NK-92 treated with Interleukin-12 subunit alpha and Interleukin-12 subunit beta, amount 100 ng/mL, for 24 hours (cell line): ENCODE results near the gene STAB2.

Source experiments
- DNase-seq: peaks from one replicate; lab custom pipeline; 2025; lab: John Stamatoyannopoulos, UW

Gene STAB2

GRCh38 chr12:103586791-103587370 is at the start of gene STAB2:
Gene STAB2 (plus strand): TSS chr12:103587273. CDS start chr12:103587477, 204 bp downstream.
- no peak for DNase-seq

DNA sequence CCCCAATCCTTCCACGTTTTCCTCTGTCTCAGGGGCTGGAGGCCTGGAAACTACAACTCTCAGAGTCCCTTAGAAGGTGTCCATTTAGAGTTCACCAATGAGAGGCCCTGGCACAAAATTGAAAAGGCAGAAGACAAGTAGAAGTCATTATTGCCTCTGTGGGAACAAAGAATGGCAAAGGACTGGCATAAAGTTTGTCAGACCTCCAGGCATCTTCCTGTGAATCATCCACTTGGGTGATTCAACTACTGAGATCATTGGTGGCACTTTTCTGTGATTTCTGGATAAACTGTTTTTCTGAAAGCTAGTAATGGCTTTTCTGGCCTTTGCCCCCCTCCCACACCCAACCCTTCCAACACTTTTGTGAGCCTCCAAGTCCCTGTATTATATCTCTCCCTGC is 48.7 kb upstream of the STAB2 start:
- DNase-seq: no peak

- no peak for DNase-seq
Measured at GRCh38 chr12:103540319-103540718, 46.8 kb upstream of the STAB2 start.

DNA sequence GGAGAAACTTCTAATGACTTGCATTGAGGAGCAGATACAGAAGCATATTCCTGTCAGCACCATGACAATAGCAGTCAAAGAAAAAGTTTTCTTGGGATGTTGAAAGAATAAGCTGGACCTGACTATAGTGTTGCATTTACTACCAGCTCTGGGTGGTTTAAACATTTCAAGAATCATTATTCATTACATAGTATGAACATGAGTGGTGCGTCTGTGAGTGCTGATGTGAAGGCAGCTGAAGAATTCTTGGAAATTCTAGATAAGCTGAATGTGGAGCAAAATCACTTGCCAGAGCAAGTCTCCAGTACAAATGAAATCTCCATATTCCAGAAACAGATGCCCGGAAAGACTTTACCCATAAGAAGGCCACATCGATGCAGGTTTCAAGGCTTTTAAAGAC is 45.0 kb upstream of the STAB2 start:
- DNase-seq: no peak

DNA sequence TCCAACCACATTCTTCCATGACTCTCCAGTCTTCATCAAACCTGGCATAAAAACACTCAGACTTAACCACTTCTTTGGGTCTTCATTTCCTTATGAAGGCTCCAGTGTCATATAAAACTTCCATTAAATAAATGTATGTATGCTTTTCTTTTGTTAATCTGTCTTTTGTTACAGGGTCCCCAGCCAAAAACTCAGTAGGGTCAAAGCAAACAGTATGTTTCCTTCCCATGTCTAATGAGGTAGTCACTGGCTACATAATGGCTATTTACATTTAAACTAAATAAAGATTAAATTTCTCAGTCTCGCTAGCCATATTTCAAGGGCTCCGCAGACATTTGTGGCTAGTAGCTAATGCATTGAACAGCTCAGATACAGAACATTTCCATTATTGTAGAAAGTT is 40.1 kb upstream of the STAB2 start:
- DNase-seq: no peak

DNA sequence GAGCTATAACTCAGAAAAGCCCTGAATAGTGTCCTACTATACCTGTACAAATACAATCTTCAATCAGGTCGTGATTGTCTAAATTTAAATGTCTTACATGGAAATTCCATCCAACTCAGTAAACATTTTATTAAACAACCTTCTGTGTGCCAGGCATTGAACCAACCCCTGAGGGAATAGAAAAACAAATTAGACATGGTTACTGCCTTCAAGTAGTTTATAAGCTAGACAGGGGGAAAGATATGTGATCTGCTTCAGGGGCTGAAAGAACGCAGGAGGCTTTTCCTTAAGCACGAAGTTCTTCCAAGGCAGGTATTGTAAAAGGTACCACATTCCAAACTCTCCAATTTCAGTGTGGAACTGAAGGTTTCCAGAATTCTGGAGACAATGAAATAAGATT is 39.7 kb upstream of the STAB2 start:
- no peak for DNase-seq

DNA sequence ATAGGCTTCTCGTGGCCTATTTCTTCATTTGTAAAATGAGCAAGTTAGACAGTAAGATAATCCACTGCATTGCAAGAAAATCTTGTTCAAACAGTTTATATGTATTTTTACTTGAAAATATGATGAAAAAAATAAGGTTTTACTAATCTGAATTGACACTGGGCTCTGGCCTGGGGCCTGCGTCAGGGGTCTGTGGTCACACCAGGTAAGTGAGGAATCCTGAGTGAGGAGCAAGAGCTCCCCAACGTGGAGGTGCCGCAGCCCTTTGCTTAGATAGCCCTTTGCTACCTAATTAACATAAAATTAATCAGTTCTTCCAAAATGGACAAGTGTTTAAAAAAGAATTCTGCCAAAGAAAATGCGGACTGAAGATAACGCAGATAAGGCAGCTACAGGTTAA is 39.1 kb upstream of the STAB2 start:
- DNase-seq: no peak

DNA sequence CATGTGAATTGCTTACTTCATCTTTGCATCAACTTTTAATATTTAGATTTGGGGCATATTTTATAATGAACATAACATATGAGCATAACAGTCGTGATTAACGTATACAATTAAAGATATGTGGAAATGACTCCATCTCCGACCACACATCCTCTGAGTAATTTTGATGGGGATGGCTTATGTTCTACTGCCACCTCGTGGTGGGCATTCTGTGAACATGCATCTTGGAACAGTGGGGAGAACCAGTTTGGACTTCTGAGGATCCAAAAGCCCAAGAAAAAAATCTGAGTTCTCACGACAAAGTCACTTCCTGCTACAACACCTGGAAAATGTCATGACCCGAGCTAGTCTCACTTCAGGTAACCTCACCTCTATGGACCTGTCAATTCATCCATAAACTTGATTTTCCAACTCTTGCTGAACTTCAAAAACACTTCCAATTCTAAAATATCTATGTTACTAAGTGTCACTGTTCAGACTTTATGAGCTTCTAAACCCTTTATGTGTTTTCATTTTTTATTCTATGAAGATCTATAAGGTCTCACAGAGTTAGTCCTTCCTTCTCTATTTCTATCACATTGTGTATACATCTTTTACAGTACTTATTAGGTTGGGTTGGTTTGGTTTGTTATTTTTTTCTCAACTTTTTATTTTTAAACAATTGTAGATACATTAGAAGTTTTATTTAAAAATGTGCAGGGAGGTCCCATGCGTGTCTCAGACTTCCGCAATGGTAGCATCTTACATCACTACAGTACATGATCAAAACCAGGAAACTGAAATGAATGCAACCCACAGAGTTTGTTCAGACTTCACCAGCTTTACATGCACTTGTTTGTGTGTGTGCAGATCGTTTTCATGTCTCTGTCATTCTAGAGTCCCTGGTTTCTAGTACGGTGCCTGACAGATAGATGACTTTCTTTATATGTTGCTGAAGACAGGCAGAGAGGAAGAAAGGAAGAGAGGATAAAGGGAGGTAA is 38.2 kb upstream of the STAB2 start:
- no peak for DNase-seq

DNA sequence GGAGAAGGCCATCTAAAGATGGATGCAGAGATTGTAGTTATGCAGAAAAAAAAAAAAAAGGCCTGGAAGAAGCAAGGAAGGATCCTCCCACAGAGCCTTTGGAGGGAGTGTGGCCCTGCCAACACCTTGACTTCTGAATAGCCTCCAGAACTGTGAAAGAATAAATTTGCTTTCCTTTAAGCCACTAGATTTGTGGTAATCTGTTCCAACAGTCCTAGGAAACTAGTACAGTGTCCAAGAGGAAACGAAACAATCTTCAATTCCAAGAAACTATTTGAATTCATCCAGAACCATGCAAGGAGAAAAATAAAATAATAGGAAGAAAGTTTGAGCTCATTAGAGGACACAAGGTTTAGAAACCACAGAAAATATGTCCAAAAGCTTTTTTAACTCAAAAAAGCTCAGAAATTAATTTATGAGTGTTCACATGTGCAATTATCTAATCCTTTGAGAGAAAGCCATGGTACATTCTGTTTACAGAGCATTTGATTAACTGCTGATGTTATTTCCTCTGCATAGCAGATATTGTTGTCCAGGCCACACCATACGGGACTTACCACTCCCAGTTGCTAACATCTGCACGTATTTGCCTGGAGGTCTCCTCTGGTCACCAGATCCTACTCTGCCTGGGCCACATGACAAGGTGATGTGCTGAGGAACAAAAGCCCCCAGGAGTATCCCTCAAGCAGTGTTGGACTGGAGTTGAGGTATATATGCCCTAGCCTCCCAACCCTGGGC is 30.0 kb upstream of the STAB2 start:
- DNase-seq: no peak

DNA sequence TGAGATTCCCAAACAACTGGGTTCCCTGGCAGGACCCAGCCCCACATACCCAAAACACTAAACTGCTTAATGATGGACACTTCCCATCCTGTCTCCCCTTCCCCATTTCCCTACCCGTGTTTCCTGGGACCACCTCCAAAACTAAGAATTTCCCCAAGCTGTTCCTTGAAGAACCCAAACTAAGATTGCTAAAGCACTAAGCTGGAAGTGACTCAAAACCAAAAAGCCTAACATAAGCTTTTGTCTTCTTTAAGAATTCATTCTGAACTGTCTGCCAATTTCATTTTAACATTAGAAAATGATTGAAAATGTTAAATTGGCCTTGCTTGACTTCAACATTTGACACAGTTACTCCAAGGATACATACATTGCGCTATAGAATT is 29.5 kb upstream of the STAB2 start:
- DNase-seq: no peak

GRCh38 chr12:103558879-103559278 is 28.2 kb upstream of the STAB2 start:
- no peak for DNase-seq

DNA sequence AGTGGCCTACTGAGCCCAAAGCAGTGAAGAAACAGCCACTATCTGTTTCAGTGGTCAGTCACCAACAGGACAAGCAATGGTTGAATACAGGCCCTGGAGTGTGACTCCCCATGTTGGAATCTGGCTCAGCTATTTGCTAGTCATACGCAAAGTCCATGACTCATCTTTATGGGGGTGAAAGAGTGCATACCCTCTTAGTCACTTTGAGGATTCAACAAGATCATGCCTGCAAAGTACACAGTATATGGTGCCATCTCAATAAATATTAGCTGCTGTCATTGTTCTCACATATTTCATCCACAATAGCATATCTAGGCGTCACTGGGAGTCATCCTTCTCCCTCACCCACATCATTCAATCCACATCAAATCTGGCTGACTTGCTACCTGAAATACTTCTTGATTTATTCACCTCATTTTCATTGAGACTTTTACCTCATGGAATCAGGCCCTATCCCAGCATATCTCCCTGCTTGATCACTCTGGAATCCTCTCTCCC is 26.4 kb upstream of the STAB2 start:
- no peak for DNase-seq

GRCh38 chr12:103561174-103561573 is 25.9 kb upstream of the STAB2 start:
- DNase-seq: no peak

DNA sequence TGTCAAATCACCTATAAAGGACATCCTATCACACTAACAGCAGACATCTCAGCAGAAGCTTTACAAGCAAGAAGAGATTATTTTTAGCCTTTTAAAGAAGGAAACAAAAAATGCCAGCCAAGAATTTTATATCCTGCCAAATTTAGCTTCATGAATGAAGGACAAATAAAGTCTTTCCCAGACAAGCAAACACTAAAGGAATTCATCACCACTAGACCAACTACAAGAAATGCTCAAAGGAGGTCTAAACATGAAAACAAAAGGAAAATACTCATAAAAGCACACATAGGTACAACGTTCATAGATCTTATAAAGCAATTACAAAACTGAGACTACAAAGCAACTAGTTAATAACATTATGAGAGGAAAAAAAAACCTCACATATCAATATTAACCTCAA is 20.7 kb upstream of the STAB2 start:
- no peak for DNase-seq

DNA sequence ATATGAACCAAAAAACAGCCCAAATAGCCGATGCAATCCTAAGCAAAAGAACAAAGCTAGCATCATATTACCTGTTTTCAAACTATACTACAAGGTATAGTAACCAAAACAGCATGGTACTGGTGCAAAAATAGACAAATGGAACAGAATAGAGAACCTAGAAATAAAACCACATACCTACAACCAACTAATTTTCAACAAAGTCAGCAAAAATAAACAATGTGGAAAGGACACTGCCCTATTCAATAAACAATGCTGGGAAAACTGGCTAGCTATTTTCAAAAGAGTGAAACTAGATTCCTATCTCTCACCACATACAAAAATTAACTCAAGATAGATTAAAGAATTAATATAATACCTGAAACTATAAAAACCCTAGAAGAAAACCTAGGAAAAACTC is 17.8 kb upstream of the STAB2 start:
- DNase-seq: no peak

DNA sequence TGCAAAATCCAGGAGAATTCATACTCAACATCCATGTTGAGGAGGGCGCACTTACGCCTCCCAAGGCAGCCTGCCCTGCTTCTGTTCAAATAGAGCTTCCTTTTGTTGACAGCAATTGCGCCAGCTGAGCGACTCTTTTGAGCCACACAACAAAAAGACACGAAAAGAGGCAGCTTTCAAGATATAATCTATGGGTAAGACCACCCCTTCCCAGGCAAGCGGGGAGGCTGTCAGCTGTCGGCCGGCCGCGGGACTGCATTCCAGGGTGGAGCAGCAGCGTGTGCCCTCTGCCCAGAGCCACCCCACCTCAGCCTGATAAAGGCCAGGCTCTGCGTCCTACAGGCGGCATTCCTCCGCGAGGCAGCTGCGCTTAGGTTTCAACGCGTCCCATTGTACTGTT is 15.8 kb upstream of the STAB2 start:
- no peak for DNase-seq

DNA sequence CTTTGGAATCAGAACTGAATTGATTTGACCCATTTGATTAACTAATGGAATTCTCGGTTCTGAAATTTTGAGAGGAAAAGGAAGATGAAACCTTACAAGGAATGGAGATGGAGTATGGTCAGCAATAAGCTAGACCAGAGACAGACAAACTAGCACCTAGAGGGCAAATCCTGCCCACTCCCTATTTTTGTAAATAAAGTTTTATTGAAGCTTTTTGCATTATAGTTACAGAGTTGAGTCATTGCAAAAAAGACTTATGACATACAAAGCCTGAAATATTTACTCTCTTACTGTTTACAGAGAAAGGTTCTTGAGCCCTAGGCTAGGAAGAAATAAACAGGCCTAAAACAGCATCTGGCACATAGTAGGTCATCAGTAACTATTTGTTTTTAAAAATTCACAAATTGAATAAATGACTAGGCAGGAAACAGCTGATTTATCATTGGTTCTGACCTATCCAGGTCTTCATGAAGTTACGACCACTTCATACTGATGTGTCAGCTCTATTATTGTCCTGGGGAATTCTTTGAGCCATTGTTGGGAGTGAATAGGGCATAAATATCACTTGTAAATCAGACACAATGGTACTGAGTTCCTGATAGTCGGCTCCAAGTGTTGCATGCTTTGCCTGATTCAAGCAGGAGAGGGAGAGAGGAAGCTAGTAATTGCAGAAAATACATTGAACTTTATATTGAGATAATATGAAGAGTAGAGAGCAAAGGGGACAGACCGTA is 14.6 kb upstream of the STAB2 start:
- DNase-seq: no peak

DNA sequence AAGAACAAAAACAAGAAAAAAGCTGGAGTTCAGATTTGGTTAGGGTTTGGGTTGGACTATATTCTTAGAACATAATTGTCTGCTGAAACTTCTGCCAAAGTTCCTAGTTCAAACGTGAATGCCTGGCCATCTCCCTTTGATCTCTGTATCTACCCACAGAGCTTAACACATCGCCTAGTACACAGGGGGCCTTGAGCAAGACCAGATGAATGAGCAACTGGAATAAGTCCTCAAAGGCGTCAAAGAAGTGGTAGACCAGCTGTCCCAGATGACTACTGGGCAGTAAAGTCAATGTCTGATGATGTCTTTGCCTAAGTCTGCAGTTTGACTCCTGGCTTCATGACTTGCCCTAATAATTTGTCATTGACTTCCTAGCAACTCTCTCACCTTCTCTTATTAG is 13.9 kb upstream of the STAB2 start:
- DNase-seq: no peak

GRCh38 chr12:103578926-103579325 is 8.1 kb upstream of the STAB2 start:
- no peak for DNase-seq

DNA sequence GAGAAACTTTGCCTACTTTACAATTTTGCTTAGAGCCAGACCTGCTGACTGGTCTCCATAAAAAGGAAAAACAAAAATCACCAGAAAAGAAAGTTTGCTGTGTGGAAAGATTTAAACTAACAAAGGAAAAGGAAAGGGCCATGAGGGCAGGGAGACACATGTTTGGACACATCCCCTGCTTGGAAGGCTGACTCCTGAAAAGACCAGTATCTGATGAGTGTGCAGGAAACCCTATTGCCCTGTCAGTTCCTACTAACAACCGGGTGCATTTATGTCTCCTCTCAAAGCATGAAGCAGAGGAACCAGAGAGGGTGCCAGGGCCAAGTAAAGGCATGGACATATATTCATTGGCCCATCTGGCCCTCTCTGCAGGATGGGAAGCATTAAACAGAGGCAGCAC is 7.0 kb upstream of the STAB2 start:
- DNase-seq: no peak

GRCh38 chr12:103583008-103583407 is 4.1 kb upstream of the STAB2 start:
- DNase-seq: no peak

DNA sequence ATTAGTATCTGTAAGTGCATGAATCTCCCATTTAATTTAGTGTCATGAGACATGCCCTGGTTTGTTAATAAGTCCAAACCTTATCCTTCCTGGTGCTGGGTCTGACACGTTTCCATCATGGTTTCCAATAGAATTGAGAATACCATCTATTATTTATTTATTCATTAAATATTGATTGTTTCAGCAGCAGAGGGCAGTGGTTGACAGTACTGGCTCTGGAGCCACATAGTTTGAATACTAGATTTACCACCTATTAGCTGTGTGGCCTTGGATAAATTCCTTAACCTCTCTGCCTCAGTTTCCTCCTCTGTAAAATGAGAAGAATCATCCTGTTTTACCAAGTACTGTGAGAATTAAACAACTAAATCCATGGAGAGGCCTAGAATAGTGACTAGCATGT is 941 bp upstream of the STAB2 start:
- DNase-seq: no peak
